C4-2B (cell line): ENCODE measurements around the gene TMEM14B.
A peak's percentile ranks its signal among the peaks of the same experiment; 100 is the strongest.

Source experiments
- H3K27ac ChIP-seq: fragments of 450-650 bp; 2 replicates; pipeline ENCODE4 v1.5.1; 2017
- CTCF ChIP-seq: fragments of 450-650 bp; conservative IDR thresholded peaks from 2 replicates; pipeline ENCODE4 v1.5.1; 2017; ENCODE audit warnings: mild to moderate bottlenecking
- ZFX ChIP-seq: fragments of 450-650 bp; IDR thresholded peaks from 2 replicates; pipeline ENCODE4 v1.6.1; 2017

Gene TMEM14B

GRCh38 chr6:10722570-10722819 is 25.1 kb upstream of the TMEM14B start:
- peak overlapping the region; percentile 73 for H3K27ac ChIP-seq
- TF ChIP-seq CTCF: no peak
- no peak for TF ChIP-seq ZFX

- TF ChIP-seq CTCF: no peak
- TF ChIP-seq ZFX: peak; percentile 18; the same call in 1 of the 2 replicates
- peak within 1 kb of the TSS; percentile 73 for H3K27ac ChIP-seq
These were observed 24.6 kb upstream of the TMEM14B start, which contains the start of gene TMEM14C for GRCh38 chr6:10722820-10723566. Gene TMEM14C, plus strand, starts transcription at chr6:10723070. Its CDS starts 1,544 bp downstream, at chr6:10724614.

DNA sequence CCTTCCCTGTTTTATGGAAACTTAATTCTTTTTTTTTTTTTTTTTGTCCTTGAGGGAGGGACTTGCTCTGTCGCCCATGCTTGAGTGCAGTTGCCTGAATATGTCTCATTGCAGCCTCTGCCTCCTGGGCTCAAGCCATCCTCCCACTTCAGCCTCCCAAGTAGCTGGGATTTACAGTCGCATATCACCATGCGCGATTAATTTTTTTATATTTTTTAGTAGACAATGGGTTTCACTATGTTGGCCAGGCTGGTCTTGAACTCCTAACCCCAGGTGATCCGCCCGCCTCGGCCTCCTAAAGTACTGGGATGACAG is 24.1 kb upstream of the TMEM14B start:
- peak overlapping the region; percentile 73 for H3K27ac ChIP-seq
- TF ChIP-seq ZFX (no peak), CTCF (no peak)

DNA sequence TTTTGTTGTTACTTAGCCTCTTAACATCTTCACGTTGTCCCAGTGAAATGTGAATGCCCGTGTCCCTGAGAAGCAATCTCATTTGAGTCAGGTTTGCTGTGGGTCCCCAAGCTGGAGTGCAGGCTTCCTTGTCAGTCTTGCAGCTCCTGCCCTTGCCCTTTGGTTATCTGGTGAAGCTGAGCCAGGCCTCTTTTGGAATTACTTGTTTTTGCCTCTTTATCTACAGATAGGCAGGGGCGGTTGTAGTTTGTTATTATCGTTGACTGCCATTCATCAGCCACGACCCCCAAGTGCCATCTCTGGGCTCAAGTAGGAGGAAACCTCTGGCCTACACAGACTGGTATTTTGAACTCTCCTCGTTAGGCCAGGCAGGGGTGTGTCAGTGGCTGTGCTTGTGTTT is 22.6 kb upstream of the TMEM14B start:
- H3K27ac ChIP-seq: no peak overlapping the region
- TF ChIP-seq CTCF (no peak), ZFX (no peak)

DNA sequence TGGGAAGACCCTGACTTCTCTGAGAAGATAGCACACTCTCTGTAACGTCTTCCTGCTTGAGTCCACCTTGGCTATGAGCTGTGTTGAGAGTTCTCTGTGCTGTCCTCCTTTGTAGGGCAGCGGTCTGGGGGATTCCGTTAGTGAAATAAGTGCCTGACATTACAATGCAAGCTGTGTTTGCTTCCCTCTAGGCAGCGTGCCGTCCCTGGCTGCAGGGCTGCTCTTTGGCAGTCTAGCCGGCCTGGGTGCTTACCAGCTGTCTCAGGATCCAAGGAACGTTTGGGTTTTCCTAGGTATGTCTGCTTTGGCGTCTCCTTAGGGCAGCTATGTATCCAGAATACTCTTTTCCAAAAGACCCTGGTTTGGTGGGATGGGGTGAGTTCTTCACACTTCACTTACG is 21.9 kb upstream of the TMEM14B start:
- no peak overlapping the region for H3K27ac ChIP-seq
- TF ChIP-seq ZFX: no peak
- no peak for TF ChIP-seq CTCF

- TF ChIP-seq ZFX (no peak), CTCF (no peak)
- H3K27ac ChIP-seq: no peak overlapping the region
These were observed 17.4 kb upstream of the TMEM14B start for GRCh38 chr6:10730254-10730653.

DNA sequence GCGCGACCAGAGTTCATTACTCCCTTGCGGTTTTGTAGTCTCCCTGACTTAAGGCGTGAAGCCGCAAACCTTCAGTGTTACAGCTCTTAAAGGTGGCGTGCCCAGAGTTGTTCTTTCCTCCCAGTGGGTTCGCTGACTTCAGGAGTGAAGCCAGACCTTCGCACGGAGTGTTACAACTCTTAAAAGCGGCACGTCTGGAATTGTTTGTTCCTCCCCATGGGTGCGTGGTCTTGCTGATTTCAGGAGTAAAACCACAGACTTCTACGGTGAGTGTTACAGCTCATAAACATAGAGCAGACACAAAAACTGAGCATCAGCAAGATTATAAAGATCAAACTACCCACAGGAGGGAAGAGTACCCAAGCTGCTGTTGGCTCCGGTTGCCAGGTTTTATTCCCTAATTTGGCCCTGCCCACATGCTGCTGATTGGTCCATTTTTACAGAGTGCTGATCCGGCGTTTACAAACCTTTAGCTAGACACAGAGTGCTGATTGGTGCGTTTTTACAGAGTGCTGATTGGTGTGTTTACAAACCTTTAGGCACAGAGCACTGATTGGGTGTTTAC is 14.4 kb upstream of the TMEM14B start:
- no peak for TF ChIP-seq ZFX
- no peak for TF ChIP-seq CTCF
- H3K27ac ChIP-seq: no peak overlapping the region
